Measurements from ENCODE around the gene SLC9A2. TPM values are rescaled to one million over a fixed set of nuclear protein-coding genes. Genes with fewer than 3 reads are reported as not detected.

Gene SLC9A2
- total and polyA plus RNA-seq, 2 of the 13 experiments (the other 11 are each of a cell fraction or from before 2014, with no cell fraction given), result 0.02 TPM; not detected in 1

DNA sequence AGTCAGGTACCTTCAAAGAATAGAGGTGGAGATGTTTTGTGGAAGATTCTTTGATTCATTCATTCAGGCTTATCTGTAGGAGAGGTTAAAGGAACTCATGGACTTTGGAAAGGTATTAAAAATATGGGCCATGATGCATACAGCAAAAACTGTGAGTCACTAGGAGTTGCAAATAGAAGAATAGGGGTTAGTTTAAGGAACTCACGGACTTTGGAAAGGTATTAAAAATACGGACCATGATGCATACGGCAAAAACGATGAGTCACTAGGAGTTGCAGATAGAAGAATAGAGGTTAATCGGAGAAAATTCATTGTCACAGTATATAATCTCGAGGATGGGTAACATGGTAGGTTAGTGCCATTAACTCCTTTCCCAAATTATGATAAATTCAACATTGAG is 41.2 kb downstream of the SLC9A2 start:
- CTCF ChIA-PET (ENCODE audit: low intra/inter-chr PET ratio, low total read pairs), result no interaction called here
- WGBS (ENCODE audit: low lambda C conversion rate), result 9% methylated on average over 6 of the region's 6 CpGs
- ATAC-seq (no peak; the same call in 2 of the 3 replicates), FAIRE-seq (no peak), DNase-seq (ENCODE audit: low spot score) (peak; percentile 13)
- Histone ChIP-seq H4K20me1 (ENCODE audit: insufficient read depth, low read length) (no peaks in the 10 kb centered on the region), H3K79me2 (ENCODE audit: insufficient read depth, low read length) (no peaks in the 10 kb centered on the region), H3K4me2 (ENCODE audit: low read depth, low read length) (no peak overlapping the region), H3K4me3 (replicated peaks in 1 of 3; ENCODE audit: insufficient read depth in 1 of 3, low read depth in 2 of 3, low read length in 3 of 3) (no peak overlapping the region), H3K9me3 (ENCODE audit: low read length) (no peaks in the 10 kb centered on the region), H3K27me3 (ENCODE audit: control insufficient read depth in 1 of 2, insufficient read depth in 2 of 2, low read length in 2 of 2) (peaks cover 0 to 16% of the 10 kb centered on the region in 2 experiments; a peak in 1 of 5 replicates), H2AFZ (ENCODE audit: low read length) (no peak overlapping the region), H3K36me3 (replicated peaks in 1 of 2; ENCODE audit: control insufficient read depth in 1 of 2, insufficient read depth in 2 of 2, low read length in 2 of 2) (no peaks in the 10 kb centered on the region), H3K27ac (ENCODE audit: extremely low read length, insufficient read depth, low read length) (no peak overlapping the region), H3K4me1 (ENCODE audit: insufficient read depth, low read length) (0 out of 2 replicates have a peak, but pooled peaks cover 6% of the 10 kb centered on the region), H3K9ac (ENCODE audit: insufficient read depth, low read depth, low read length) (no peak overlapping the region)
- intact Hi-C loops (cut with micrococcal nuclease; ENCODE audit: unreplicated experiment) (no loop called here), in situ Hi-C loops (cut with HindIII; ENCODE audit: extremely low pct_ligation_motif_present, low pct_unique_long_range_greater_than_20kb) (no loop called here)
- POLR2A ChIA-PET, result no interaction called here
- BruUV-seq (replicated peaks), result no TSS peak
- TF ChIP-seq NFE2L2 (IDR thresholded peaks at IDR 0.05; ENCODE audit: low read length), result peak; percentile 45; the same call in 1 of the 2 replicates
- TF ChIP-seq, protein P1, sequence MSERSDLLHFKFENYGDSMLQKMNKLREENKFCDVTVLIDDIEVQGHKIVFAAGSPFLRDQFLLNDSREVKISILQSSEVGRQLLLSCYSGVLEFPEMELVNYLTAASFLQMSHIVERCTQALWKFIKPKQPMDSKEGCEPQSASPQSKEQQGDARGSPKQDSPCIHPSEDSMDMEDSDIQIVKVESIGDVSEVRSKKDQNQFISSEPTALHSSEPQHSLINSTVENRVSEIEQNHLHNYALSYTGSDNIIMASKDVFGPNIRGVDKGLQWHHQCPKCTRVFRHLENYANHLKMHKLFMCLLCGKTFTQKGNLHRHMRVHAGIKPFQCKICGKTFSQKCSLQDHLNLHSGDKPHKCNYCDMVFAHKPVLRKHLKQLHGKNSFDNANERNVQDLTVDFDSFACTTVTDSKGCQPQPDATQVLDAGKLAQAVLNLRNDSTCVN (CRISPR knock-in tag; IDR thresholded peaks at IDR 0.05; ENCODE audit: borderline replicate concordance), result no peak
- TF ChIP-seq HDAC2 (CRISPR knock-in tag; IDR thresholded peaks at IDR 0.05), result no peak
- TF ChIP-seq POLR2AphosphoS2 (IDR thresholded peaks at IDR 0.05; ENCODE audit: low read depth, low read length), result no peak
- no peak for TF ChIP-seq ZNF468 (CRISPR knock-in tag; IDR thresholded peaks at IDR 0.05)
- no peak for TF ChIP-seq ZNF225 (CRISPR knock-in tag; IDR thresholded peaks at IDR 0.05)
- no peak for TF ChIP-seq ZNF766 (CRISPR knock-in tag; IDR thresholded peaks at IDR 0.05; ENCODE audit: borderline replicate concordance)
- no peak for TF ChIP-seq ZNF446 (CRISPR knock-in tag; IDR thresholded peaks at IDR 0.05)
- TF ChIP-seq CREB1 (IDR thresholded peaks at IDR 0.05), result peak; percentile 58
- TF ChIP-seq CREB1 (CRISPR knock-in tag; IDR thresholded peaks at IDR 0.05), result no peak
- TF ChIP-seq DNMT1 (CRISPR knock-in tag; IDR thresholded peaks at IDR 0.05), result no peak
- TF ChIP-seq RELA (CRISPR knock-in tag; IDR thresholded peaks at IDR 0.05), result no peak
- TF ChIP-seq, protein P2, sequence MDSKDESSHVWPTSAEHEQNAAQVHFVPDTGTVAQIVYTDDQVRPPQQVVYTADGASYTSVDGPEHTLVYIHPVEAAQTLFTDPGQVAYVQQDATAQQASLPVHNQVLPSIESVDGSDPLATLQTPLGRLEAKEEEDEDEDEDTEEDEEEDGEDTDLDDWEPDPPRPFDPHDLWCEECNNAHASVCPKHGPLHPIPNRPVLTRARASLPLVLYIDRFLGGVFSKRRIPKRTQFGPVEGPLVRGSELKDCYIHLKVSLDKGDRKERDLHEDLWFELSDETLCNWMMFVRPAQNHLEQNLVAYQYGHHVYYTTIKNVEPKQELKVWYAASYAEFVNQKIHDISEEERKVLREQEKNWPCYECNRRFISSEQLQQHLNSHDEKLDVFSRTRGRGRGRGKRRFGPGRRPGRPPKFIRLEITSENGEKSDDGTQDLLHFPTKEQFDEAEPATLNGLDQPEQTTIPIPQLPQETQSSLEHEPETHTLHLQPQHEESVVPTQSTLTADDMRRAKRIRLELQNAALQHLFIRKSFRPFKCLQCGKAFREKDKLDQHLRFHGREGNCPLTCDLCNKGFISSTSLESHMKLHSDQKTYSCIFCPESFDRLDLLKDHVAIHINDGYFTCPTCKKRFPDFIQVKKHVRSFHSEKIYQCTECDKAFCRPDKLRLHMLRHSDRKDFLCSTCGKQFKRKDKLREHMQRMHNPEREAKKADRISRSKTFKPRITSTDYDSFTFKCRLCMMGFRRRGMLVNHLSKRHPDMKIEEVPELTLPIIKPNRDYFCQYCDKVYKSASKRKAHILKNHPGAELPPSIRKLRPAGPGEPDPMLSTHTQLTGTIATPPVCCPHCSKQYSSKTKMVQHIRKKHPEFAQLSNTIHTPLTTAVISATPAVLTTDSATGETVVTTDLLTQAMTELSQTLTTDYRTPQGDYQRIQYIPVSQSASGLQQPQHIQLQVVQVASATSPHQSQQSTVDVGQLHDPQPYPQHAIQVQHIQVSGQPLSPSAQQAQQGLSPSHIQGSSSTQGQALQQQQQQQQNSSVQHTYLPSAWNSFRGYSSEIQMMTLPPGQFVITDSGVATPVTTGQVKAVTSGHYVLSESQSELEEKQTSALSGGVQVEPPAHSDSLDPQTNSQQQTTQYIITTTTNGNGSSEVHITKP (CRISPR knock-in tag; IDR thresholded peaks at IDR 0.05; ENCODE audit: low read depth), result no peak
- no peak for TF ChIP-seq RFX1 (IDR thresholded peaks at IDR 0.05)
- TF ChIP-seq, protein P3, sequence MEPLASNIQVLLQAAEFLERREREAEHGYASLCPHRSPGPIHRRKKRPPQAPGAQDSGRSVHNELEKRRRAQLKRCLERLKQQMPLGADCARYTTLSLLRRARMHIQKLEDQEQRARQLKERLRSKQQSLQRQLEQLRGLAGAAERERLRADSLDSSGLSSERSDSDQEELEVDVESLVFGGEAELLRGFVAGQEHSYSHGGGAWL (CRISPR knock-in tag; IDR thresholded peaks at IDR 0.05), result no peak
- TF ChIP-seq, protein P4, sequence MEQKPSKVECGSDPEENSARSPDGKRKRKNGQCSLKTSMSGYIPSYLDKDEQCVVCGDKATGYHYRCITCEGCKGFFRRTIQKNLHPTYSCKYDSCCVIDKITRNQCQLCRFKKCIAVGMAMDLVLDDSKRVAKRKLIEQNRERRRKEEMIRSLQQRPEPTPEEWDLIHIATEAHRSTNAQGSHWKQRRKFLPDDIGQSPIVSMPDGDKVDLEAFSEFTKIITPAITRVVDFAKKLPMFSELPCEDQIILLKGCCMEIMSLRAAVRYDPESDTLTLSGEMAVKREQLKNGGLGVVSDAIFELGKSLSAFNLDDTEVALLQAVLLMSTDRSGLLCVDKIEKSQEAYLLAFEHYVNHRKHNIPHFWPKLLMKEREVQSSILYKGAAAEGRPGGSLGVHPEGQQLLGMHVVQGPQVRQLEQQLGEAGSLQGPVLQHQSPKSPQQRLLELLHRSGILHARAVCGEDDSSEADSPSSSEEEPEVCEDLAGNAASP (CRISPR knock-in tag; IDR thresholded peaks at IDR 0.05; ENCODE audit: borderline replicate concordance), result no peak
- TF ChIP-seq, protein P5, sequence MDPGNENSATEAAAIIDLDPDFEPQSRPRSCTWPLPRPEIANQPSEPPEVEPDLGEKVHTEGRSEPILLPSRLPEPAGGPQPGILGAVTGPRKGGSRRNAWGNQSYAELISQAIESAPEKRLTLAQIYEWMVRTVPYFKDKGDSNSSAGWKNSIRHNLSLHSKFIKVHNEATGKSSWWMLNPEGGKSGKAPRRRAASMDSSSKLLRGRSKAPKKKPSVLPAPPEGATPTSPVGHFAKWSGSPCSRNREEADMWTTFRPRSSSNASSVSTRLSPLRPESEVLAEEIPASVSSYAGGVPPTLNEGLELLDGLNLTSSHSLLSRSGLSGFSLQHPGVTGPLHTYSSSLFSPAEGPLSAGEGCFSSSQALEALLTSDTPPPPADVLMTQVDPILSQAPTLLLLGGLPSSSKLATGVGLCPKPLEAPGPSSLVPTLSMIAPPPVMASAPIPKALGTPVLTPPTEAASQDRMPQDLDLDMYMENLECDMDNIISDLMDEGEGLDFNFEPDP (CRISPR knock-in tag; conservative IDR thresholded peaks at IDR 0.05), result no peak
- no peak for TF ChIP-seq SNAI1 (CRISPR knock-in tag; IDR thresholded peaks at IDR 0.05; ENCODE audit: borderline replicate concordance)

Data from HepG2 (cell line).